Hepatocyte (in vitro differentiated cells): Measurements from ENCODE around the gene CCDC150.

Source experiments
- CTCF ChIP-seq: fragments of 200-600 bp; sonication (generic); IDR thresholded peaks from 2 replicates; pipeline ENCODE4 v1.5.1; 2016; ENCODE audit warnings: antibody characterized with exemption, mild to moderate bottlenecking; ENCODE audit not compliant: poor library complexity
- EZH2 ChIP-seq: fragments of 200-600 bp; sonication (generic); IDR thresholded peaks from 2 replicates; pipeline ENCODE4 v1.6.1; 2016; ENCODE audit warnings: antibody characterized with exemption, mild to moderate bottlenecking, borderline replicate concordance
- EZH2phosphoT487 ChIP-seq: fragments of 200-600 bp; sonication (generic); IDR thresholded peaks from one replicate; pipeline ENCODE4 v1.6.1; 2018; ENCODE audit warnings: antibody characterized with exemption, mild to moderate bottlenecking, low read depth, moderate library complexity; ENCODE audit not compliant: unreplicated experiment, severe bottlenecking

GRCh38 chr2:196675963-196676362 is 36.4 kb downstream of the CCDC150 start:
- TF ChIP-seq CTCF (no peak), EZH2 (no peak), EZH2phosphoT487 (no peak)
